HFF-Myc (cell line): Measurements from ENCODE around the gene MSI2.

Experiments
- DNase-seq: peaks from one replicate; pipeline ENCODE4 v3.0.0-alpha.2; 2011; ENCODE audit warnings: low read depth; ENCODE audit errors: extremely low read depth
- H3K4me3 ChIP-seq: replicated peaks from 2 replicates; pipeline ENCODE4 v1.5.1; 2011; ENCODE audit warnings: low read depth, mild to moderate bottlenecking, control low read depth, low read length
- CTCF ChIP-seq: IDR thresholded peaks from 2 replicates; pipeline ENCODE4 v1.5.1; 2012; ENCODE audit warnings: mild to moderate bottlenecking, low read depth, low read length, control low read depth; ENCODE audit errors: missing control alignments

The MSI2 gene

GRCh38 chr17:57337390-57337789 lies 81.1 kb downstream of the MSI2 start:
- no peak overlapping the region for H3K4me3 ChIP-seq
- DNase-seq: no peak
- no peak for TF ChIP-seq CTCF

GRCh38 chr17:57338257-57338914 lies 82.1 kb downstream of the MSI2 start:
- no peak for DNase-seq
- H3K4me3 ChIP-seq: no peak overlapping the region
- no peak for TF ChIP-seq CTCF

- no peak for DNase-seq
- no peak for TF ChIP-seq CTCF
- no peak overlapping the region for H3K4me3 ChIP-seq
Observed at GRCh38 chr17:57340160-57340981, 84.0 kb downstream of the MSI2 start.

GRCh38 chr17:57341611-57342540 lies 85.6 kb downstream of the MSI2 start:
- H3K4me3 ChIP-seq: no peak overlapping the region
- DNase-seq: no peak
- TF ChIP-seq CTCF: no peak

- DNase-seq: no peak
- no peak for TF ChIP-seq CTCF
- no peak overlapping the region for H3K4me3 ChIP-seq
Observed at GRCh38 chr17:57342963-57343589, 86.8 kb downstream of the MSI2 start.

- DNase-seq: no peak
- H3K4me3 ChIP-seq: no peak overlapping the region
- TF ChIP-seq CTCF: no peak
Observed at GRCh38 chr17:57343717-57344116, 87.4 kb downstream of the MSI2 start.
